Prostate gland (tissue), 2 donors: Measurements from ENCODE around the gene NSMCE1. TPM values are rescaled to one million over a fixed set of nuclear protein-coding genes. Genes with fewer than 3 reads are reported as not detected.
"Not testable (repeated sequence)": the region's sequence is repeated elsewhere in the genome, so short reads cannot be mapped to it uniquely, and the experiment has no call there.

Source experiments
- DNase-seq: peaks from one replicate; pipeline ENCODE4 v3.0.0-alpha.2; 2019; ENCODE audit warnings: low spot score
- H3K27ac ChIP-seq, 2 donors: fragments of 200-600 bp; sonication (generic); 2 replicates each; pipeline ENCODE4 v1.5.1; 2017 to 2019
- H3K27me3 ChIP-seq: fragments of 200-600 bp; sonication (generic); replicated peaks from 2 replicates; pipeline ENCODE4 v1.5.1; 2019; ENCODE audit not compliant: insufficient read depth
- H3K36me3 ChIP-seq, 2 donors: fragments of 200-600 bp; sonication (generic); 1 replicate in 1 of 2; 2 replicates in 1 of 2; pipeline versions ENCODE4 v1.5.1 to v1.8.1; 2017 to 2019
- H3K4me1 ChIP-seq: fragments of 200-600 bp; sonication (generic); replicated peaks from 2 replicates; pipeline ENCODE4 v1.5.1; 2019
- H3K4me3 ChIP-seq, 2 donors: fragments of 200-600 bp; sonication (generic); 2 replicates each; pipeline ENCODE4 v1.5.1; 2017 to 2019
- H3K9me3 ChIP-seq: fragments of 200-600 bp; sonication (generic); 2 replicates; pipeline ENCODE4 v1.5.1; 2017
- POLR2A ChIP-seq: fragments of 450-650 bp; IDR thresholded peaks from one replicate; pipeline ENCODE4 v1.6.1; 2016; ENCODE audit warnings: antibody characterized with exemption, mild to moderate bottlenecking
- POLR2AphosphoS5 ChIP-seq: sonication (generic); formaldehyde crosslinking; IDR thresholded peaks from one replicate; pipeline ENCODE4 v1.6.1; 2017; ENCODE audit warnings: antibody characterized with exemption
- WGBS: methylation state at CpG from one replicate; pipeline ENCODE4 v1.1.5; 2018; 5-methylcytosine and 5-hydroxymethylcytosine counted together
- intact Hi-C: fragments of 100-400 bp; cut with DNase I; formaldehyde crosslinking; loops from one replicate; pipeline ENCODE4 v1.14.2; 2022
- total RNA-seq, 2 donors: library from RNA; depleted of rRNA; stranded (reverse); fragments of >200 nt; gene quantifications; one replicate each; pipeline ENCODE4 v1.1.0, GENCODE V29; 2016
- TF ChIP-seq, protein P1 (sequence below), 4 experiments: fragments of 200-600 bp in 2 of 4; fragments of 450-650 bp in 2 of 4; sonication (generic) in 2 of 4; IDR thresholded peaks; 1 replicate in 3 of 4; 2 replicates in 1 of 4; pipeline ENCODE4 v1.5.1; 2016 to 2019; ENCODE audit warnings: antibody characterized with exemption in 4 of 4, mild to moderate bottlenecking in 2 of 4, moderate library complexity in 2 of 4

The NSMCE1 gene
- total RNA-seq, 2 donors from 2014 or later = 55.4 to 71.7 TPM

DNA sequence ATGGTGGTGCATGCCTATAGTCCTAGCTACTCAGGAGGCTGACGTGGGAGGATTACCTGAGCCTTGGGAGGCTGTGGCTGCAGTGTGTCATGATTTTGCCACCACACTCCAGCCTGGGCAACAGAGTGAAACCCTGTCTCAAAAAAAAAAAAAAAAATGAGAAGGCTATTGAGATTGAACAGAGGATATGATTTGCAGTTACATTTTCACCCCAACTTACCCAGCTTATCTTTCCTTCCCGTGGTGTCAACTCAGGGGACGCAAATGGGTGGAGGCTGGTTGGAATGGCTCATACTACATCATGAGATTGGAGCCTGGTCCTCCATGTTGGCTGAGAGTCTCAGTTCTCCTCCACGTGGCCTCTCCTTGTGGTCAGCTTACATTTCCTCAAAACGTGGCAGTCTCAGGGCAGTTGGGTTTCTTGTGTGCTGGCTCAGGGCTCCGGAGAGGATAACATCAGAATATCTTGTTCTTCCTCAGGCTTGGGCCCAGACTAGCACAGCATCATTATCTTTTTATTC is 17.2 kb upstream of the NSMCE1 start:
- intact Hi-C loops = no loop called here
- Histone ChIP-seq H3K36me3 (no peaks in the 10 kb centered on the region), H3K4me1 (no peaks in the 10 kb centered on the region), H3K27me3 (no peaks in the 10 kb centered on the region), H3K27ac (no peak overlapping the region), H3K9me3 (no peaks in the 10 kb centered on the region), H3K4me3 (no peak overlapping the region)
- WGBS = 66% methylated on average over 6 of the region's 6 CpGs
- TF ChIP-seq POLR2AphosphoS5 (no peak), POLR2A (no peak)
- TF ChIP-seq, protein P1, sequence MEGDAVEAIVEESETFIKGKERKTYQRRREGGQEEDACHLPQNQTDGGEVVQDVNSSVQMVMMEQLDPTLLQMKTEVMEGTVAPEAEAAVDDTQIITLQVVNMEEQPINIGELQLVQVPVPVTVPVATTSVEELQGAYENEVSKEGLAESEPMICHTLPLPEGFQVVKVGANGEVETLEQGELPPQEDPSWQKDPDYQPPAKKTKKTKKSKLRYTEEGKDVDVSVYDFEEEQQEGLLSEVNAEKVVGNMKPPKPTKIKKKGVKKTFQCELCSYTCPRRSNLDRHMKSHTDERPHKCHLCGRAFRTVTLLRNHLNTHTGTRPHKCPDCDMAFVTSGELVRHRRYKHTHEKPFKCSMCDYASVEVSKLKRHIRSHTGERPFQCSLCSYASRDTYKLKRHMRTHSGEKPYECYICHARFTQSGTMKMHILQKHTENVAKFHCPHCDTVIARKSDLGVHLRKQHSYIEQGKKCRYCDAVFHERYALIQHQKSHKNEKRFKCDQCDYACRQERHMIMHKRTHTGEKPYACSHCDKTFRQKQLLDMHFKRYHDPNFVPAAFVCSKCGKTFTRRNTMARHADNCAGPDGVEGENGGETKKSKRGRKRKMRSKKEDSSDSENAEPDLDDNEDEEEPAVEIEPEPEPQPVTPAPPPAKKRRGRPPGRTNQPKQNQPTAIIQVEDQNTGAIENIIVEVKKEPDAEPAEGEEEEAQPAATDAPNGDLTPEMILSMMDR (IDR thresholded peaks at IDR 0.05) = no peak
- no peak for DNase-seq

DNA sequence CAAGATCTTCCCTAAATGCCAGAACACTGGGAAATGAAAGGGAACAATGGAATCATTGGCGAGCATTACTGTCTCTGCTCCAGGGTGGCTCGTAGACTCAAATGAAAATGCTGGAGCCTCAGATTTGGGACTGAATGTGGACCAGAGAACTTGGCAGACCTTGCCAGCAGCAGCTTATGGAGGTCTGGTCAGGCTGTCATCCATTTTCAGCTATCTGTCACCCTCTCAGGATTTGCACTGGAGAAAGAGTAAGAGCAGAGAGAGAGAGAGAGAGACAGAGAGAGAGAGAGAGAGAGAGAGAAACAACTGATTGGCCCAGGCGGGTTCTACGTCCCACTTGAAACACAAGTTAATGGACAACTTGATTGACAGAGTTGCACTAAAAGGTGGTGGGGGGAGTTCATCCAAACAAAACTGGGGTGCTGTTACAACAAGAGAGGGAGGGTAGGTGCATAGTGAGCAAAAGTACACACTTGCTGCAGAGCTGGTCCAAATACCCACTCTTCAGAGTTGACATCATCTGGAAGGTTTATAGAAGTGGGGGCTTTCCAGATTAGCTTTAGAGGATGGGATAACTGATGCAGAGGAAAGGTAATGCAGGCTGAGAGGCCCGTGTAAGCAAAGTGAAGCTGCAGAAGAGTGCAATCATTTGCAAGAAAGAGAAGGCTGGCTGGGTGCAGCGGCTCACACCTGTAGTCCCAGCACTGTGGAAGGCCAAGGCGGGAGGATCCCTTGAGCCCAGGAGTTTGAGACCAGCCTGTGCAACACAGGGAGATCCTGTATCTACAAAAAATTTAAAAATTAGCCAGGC is 16.5 kb upstream of the NSMCE1 start:
- DNase-seq = no peak
- no peak for TF ChIP-seq POLR2AphosphoS5
- no peak for TF ChIP-seq POLR2A
- TF ChIP-seq, protein P1 (IDR thresholded peaks at IDR 0.05) = no peak
- WGBS = 78% methylated on average over 7 of the region's 7 CpGs

DNA sequence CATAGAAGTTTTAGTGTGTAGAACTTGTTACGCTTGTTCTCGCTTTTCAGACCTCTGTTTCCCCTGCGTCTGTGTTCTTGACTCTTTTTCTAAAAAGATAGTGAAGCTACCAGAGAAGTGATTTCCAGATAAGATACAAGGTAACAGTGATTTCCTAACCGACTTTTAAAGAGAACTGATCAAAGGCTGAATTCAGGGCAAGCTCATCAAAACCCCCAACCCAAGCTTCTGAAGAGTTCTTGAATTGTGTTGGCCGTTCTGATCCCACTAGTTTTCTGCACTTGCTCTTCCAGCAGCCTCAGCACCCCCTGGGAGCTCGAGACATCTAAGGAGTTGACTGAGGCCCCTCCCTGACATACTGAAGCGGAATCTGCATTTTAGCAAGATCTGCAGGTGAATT is 12.7 kb upstream of the NSMCE1 start:
- intact Hi-C loops = no loop called here
- no peak overlapping the region for H3K4me3 ChIP-seq
- H3K4me1 ChIP-seq = no peaks in the 10 kb centered on the region
- H3K36me3 ChIP-seq = no peaks in the 10 kb centered on the region
- no peaks in the 10 kb centered on the region for H3K9me3 ChIP-seq
- no peak overlapping the region for H3K27ac ChIP-seq
- no peak for DNase-seq
- TF ChIP-seq, protein P1 (IDR thresholded peaks at IDR 0.05) = no peak
- TF ChIP-seq POLR2A (no peak), POLR2AphosphoS5 (no peak)
- H3K27me3 ChIP-seq = no peaks in the 10 kb centered on the region
- WGBS = 65% methylated on average over 7 of the region's 7 CpGs

More for the DNA sequence above, 16.5 kb upstream of the NSMCE1 start:
- intact Hi-C loops = no loop called here
- H3K4me1 ChIP-seq = no peaks in the 10 kb centered on the region
- no peaks in the 10 kb centered on the region for H3K27me3 ChIP-seq
- H3K4me3 ChIP-seq = no peak overlapping the region
- H3K36me3 ChIP-seq = no peaks in the 10 kb centered on the region
- H3K27ac ChIP-seq = no peak overlapping the region
- H3K9me3 ChIP-seq = no peaks in the 10 kb centered on the region

DNA sequence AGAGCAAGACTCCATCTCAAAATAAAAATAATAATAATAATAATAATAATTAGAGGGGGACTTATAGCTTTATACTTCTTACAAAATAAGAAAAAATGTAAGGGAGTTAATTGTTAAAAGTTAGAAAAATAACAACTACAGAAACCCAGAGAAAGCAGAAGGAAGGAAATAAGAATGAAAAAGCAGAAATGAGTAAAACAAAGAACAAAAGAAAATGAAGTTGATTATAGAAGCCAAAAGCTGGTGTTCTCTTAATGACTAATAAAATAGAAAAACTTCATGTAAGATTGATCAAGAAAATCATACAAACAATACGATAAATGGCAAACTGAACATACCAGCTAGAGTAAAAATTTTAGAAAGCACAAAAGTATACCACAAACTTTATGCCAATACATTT is 6.8 kb upstream of the NSMCE1 start:
- TF ChIP-seq, protein P1 (IDR thresholded peaks at IDR 0.05) = no peak
- TF ChIP-seq POLR2A = no peak
- TF ChIP-seq POLR2AphosphoS5 = no peak
- 88% methylated on average over 1 of the region's 1 CpG for WGBS
- intact Hi-C loops = no loop called here
- Histone ChIP-seq H3K4me1 (no peaks in the 10 kb centered on the region), H3K27me3 (no peaks in the 10 kb centered on the region), H3K4me3 (no peak overlapping the region), H3K36me3 (no peaks in the 10 kb centered on the region), H3K9me3 (no peaks in the 10 kb centered on the region), H3K27ac (no peak overlapping the region)
- no peak for DNase-seq

DNA sequence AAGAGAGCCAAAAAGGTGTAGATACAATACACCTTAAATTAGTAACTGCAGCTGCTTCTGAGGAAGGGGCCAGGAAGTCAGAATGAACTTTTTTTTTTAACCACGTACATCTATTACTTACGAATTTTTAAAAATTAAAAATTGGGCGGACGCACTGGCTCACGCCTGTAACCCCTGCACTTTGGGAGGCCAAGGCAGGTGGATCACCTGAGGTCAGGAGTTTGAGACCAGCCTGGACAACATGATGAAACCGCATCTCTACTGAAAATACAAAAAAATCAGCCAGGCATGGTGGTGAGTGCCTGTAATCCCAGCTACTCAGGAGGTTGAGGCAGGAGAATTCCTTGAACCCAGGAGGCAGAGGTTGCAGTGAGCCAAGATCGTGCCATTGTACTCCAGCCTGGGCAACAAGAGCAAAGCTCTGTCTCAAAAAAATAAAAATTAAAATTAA is 5.9 kb upstream of the NSMCE1 start:
- H3K27ac ChIP-seq, H3K27me3 ChIP-seq, H3K9me3 ChIP-seq, intact Hi-C loops, H3K4me3 ChIP-seq, H3K36me3 ChIP-seq, DNase-seq, H3K4me1 ChIP-seq: not testable (repeated sequence)
- 92% methylated on average over 7 of the region's 7 CpGs for WGBS
